ENCODE data around the gene APBA3.

Gene APBA3

DNA sequence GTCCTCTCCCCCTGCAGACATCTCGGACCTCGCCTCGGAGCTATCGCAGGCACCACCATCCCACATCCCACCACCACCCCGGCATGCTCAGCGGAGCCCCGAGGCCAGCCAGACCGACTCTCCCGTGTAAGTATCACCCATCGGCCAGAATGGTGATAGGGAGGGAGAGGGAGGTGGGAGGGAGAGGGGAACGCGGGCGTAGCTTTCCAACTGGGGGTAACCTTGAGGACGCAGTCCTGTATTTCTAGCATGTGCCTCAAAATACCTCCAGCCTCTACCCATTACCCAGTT, 27.2 kb downstream of the APBA3 start:
- no peak; the same call in 2 of the 3 replicates for ATAC-seq
- TF ChIP-seq OSR1 (CRISPR knock-in tag; IDR thresholded peaks at IDR 0.05), result no peak

DNA sequence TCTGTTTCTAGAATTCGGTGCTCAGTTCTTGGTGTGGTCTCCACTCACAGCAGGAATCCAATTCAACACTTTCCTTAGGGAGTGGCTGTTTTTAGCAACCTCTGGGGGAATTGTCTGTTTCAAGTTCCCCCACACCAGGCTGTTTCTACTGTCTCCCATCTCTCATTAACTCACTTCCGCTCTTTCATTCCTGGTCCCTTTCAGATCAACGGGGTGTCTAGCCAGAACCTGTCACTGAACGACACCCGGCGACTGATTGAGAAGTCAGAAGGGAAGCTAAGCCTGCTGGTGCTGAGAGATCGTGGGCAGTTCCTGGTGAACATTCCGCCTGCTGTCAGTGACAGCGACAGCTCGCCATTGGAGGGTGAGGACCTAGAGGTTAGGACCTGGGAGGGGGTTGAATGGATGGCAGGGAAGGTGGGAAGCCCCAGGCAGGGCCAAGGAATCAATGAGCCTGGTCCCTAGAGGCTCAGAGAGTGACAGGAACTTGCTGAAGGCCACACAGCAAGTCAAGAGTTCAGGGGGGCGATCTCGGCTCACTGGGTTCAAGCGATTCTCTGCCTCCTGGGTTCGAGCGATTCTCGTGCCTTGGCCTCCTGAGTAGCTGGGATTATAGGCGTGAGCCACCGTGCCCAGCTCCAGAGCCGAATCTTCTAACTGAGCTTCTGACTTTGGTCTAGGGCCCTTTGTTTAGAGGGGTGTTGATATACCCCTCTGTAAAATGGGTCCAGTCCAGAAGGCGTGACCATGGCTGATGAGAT, 27.8 kb downstream of the APBA3 start:
- TF ChIP-seq, protein P1, sequence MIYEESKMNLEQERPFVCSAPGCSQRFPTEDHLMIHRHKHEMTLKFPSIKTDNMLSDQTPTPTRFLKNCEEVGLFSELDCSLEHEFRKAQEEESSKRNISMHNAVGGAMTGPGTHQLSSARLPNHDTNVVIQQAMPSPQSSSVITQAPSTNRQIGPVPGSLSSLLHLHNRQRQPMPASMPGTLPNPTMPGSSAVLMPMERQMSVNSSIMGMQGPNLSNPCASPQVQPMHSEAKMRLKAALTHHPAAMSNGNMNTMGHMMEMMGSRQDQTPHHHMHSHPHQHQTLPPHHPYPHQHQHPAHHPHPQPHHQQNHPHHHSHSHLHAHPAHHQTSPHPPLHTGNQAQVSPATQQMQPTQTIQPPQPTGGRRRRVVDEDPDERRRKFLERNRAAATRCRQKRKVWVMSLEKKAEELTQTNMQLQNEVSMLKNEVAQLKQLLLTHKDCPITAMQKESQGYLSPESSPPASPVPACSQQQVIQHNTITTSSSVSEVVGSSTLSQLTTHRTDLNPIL (CRISPR knock-in tag; IDR thresholded peaks at IDR 0.05; ENCODE audit: low read depth), result no peak
- TF ChIP-seq ZNF8 (CRISPR knock-in tag; IDR thresholded peaks at IDR 0.05) (no peak), CSDC2 (CRISPR knock-in tag; IDR thresholded peaks at IDR 0.05) (no peak), BACH2 (CRISPR knock-in tag; IDR thresholded peaks at IDR 0.05; ENCODE audit: borderline replicate concordance) (no peak), ZFP30 (CRISPR knock-in tag; IDR thresholded peaks at IDR 0.05) (no peak), ISL1 (CRISPR knock-in tag; IDR thresholded peaks at IDR 0.05) (no peak), ZFP3 (CRISPR knock-in tag; IDR thresholded peaks at IDR 0.05) (no peak), TCF4 (CRISPR knock-in tag; IDR thresholded peaks at IDR 0.05; ENCODE audit: borderline replicate concordance) (no peak), PPARA (CRISPR knock-in tag; IDR thresholded peaks at IDR 0.05; ENCODE audit: borderline replicate concordance) (no peak), ESRRG (CRISPR knock-in tag; IDR thresholded peaks at IDR 0.05) (no peak), ZC3H10 (CRISPR knock-in tag; IDR thresholded peaks at IDR 0.05) (no peak)
- ATAC-seq, result no peak

DNA sequence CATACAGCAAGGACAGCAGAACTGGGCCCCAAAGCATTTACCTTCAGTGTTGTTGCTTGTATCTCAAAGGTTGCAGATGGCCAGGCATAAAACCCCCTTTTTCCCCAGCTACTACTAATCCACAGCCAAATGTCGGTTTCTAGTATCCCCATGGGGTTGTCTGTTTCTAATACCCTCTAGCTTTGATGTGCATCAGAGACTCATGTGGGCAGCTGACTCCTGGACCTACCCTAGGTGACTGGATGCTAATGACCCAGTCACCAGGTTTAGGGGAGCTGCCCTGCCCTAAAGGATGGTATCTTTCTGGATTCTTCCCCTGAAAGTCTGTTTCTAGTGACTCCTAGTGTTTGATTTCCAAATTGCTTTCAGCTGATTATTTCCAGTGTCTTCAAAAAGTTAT, 29.4 kb downstream of the APBA3 start:
- no peak for ATAC-seq
- TF ChIP-seq CSDC2 (CRISPR knock-in tag; IDR thresholded peaks at IDR 0.05) (no peak), ZNF565 (CRISPR knock-in tag; conservative IDR thresholded peaks at IDR 0.05; ENCODE audit: low read depth) (no peak), ARNTL (CRISPR knock-in tag; IDR thresholded peaks at IDR 0.05; ENCODE audit: borderline replicate concordance, low read depth) (no peak), ZC3H10 (CRISPR knock-in tag; IDR thresholded peaks at IDR 0.05) (no peak), ZFP30 (CRISPR knock-in tag; IDR thresholded peaks at IDR 0.05) (no peak), TCF4 (CRISPR knock-in tag; IDR thresholded peaks at IDR 0.05; ENCODE audit: borderline replicate concordance) (no peak)
- TF ChIP-seq, protein P1 (CRISPR knock-in tag; IDR thresholded peaks at IDR 0.05; ENCODE audit: low read depth), result no peak

DNA sequence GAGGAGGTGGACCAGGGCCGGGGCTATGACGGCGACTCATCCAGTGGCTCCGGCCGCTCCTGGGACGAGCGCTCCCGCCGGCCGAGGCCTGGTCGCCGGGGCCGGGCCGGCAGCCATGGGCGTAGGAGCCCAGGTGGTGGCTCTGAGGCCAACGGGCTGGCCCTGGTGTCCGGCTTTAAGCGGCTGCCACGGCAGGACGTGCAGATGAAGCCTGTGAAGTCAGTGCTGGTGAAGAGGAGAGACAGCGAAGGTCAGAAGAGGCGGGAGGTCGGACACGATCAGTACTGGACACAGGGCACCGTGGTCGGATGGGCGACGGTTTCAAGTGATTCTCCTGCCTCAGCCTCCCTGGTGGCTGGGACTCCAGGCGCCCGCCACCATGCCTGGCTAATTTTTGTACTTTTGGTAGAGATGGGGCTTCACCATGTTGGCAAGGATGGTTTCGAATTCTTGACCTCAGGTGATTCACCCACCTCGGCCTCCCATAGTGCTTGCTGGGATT, 31.0 kb downstream of the APBA3 start:
- no peak for TF ChIP-seq ISL1 (CRISPR knock-in tag; IDR thresholded peaks at IDR 0.05)
- TF ChIP-seq, protein P2, sequence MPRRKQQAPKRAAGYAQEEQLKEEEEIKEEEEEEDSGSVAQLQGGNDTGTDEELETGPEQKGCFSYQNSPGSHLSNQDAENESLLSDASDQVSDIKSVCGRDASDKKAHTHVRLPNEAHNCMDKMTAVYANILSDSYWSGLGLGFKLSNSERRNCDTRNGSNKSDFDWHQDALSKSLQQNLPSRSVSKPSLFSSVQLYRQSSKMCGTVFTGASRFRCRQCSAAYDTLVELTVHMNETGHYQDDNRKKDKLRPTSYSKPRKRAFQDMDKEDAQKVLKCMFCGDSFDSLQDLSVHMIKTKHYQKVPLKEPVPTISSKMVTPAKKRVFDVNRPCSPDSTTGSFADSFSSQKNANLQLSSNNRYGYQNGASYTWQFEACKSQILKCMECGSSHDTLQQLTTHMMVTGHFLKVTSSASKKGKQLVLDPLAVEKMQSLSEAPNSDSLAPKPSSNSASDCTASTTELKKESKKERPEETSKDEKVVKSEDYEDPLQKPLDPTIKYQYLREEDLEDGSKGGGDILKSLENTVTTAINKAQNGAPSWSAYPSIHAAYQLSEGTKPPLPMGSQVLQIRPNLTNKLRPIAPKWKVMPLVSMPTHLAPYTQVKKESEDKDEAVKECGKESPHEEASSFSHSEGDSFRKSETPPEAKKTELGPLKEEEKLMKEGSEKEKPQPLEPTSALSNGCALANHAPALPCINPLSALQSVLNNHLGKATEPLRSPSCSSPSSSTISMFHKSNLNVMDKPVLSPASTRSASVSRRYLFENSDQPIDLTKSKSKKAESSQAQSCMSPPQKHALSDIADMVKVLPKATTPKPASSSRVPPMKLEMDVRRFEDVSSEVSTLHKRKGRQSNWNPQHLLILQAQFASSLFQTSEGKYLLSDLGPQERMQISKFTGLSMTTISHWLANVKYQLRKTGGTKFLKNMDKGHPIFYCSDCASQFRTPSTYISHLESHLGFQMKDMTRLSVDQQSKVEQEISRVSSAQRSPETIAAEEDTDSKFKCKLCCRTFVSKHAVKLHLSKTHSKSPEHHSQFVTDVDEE (CRISPR knock-in tag; IDR thresholded peaks at IDR 0.05), result no peak
- TF ChIP-seq ZC3H10 (CRISPR knock-in tag; IDR thresholded peaks at IDR 0.05), result no peak
- TF ChIP-seq ARNTL (CRISPR knock-in tag; IDR thresholded peaks at IDR 0.05; ENCODE audit: borderline replicate concordance, low read depth), result no peak
- no peak for TF ChIP-seq SNAI2 (CRISPR knock-in tag; IDR thresholded peaks at IDR 0.05)
- no peak for TF ChIP-seq ZNF70 (CRISPR knock-in tag; IDR thresholded peaks at IDR 0.05)
- no peak for TF ChIP-seq PPARA (CRISPR knock-in tag; IDR thresholded peaks at IDR 0.05; ENCODE audit: borderline replicate concordance)
- no peak for TF ChIP-seq CSDC2 (CRISPR knock-in tag; IDR thresholded peaks at IDR 0.05)
- TF ChIP-seq, protein P3, sequence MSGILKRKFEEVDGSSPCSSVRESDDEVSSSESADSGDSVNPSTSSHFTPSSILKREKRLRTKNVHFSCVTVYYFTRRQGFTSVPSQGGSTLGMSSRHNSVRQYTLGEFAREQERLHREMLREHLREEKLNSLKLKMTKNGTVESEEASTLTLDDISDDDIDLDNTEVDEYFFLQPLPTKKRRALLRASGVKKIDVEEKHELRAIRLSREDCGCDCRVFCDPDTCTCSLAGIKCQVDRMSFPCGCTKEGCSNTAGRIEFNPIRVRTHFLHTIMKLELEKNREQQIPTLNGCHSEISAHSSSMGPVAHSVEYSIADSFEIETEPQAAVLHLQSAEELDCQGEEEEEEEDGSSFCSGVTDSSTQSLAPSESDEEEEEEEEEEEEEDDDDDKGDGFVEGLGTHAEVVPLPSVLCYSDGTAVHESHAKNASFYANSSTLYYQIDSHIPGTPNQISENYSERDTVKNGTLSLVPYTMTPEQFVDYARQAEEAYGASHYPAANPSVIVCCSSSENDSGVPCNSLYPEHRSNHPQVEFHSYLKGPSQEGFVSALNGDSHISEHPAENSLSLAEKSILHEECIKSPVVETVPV (CRISPR knock-in tag; IDR thresholded peaks at IDR 0.05), result no peak
- no peak for TF ChIP-seq ZFP30 (CRISPR knock-in tag; IDR thresholded peaks at IDR 0.05)
- no peak for TF ChIP-seq TOX (CRISPR knock-in tag; IDR thresholded peaks at IDR 0.05; ENCODE audit: borderline replicate concordance)
- TF ChIP-seq OSR1 (CRISPR knock-in tag; IDR thresholded peaks at IDR 0.05), result no peak
- TF ChIP-seq, protein P4, sequence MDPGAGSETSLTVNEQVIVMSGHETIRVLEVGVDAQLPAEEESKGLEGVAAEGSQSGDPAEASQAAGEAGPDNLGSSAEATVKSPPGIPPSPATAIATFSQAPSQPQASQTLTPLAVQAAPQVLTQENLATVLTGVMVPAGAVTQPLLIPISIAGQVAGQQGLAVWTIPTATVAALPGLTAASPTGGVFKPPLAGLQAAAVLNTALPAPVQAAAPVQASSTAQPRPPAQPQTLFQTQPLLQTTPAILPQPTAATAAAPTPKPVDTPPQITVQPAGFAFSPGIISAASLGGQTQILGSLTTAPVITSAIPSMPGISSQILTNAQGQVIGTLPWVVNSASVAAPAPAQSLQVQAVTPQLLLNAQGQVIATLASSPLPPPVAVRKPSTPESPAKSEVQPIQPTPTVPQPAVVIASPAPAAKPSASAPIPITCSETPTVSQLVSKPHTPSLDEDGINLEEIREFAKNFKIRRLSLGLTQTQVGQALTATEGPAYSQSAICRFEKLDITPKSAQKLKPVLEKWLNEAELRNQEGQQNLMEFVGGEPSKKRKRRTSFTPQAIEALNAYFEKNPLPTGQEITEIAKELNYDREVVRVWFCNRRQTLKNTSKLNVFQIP (CRISPR knock-in tag; IDR thresholded peaks at IDR 0.05; ENCODE audit: borderline replicate concordance, low read depth), result no peak
- TF ChIP-seq ZNF8 (CRISPR knock-in tag; IDR thresholded peaks at IDR 0.05), result no peak
- no peak for TF ChIP-seq TCF4 (CRISPR knock-in tag; IDR thresholded peaks at IDR 0.05; ENCODE audit: borderline replicate concordance)
- no peak for TF ChIP-seq ZNF565 (CRISPR knock-in tag; conservative IDR thresholded peaks at IDR 0.05; ENCODE audit: low read depth)
- TF ChIP-seq RARB (CRISPR knock-in tag; IDR thresholded peaks at IDR 0.05), result no peak
- no peak for TF ChIP-seq ZFP3 (CRISPR knock-in tag; IDR thresholded peaks at IDR 0.05)

More for the DNA sequence above, 31.0 kb downstream of the APBA3 start:
- ATAC-seq, result no peak

Measured in SK-N-SH treated with all-trans-retinoic acid at 6 μM for 48 hours (cell line).